ENCODE data around the gene NAV3.

- TF ChIP-seq CTCF (IDR thresholded peaks at IDR 0.05; ENCODE audit: poor library complexity, severe bottlenecking): no peak
- no peak for TF ChIP-seq EZH2 (IDR thresholded peaks at IDR 0.05; ENCODE audit: borderline replicate concordance, insufficient read depth, low read length, poor library complexity, severe bottlenecking)
- TF ChIP-seq REST (IDR thresholded peaks at IDR 0.05; ENCODE audit: borderline replicate concordance): no peak
- TF ChIP-seq POLR2AphosphoS5 (IDR thresholded peaks at IDR 0.05): no peak
- no peak for TF ChIP-seq TAF1 (IDR thresholded peaks at IDR 0.05; ENCODE audit: low read depth)
Measured at GRCh38 chr12:77999074-77999715, 168.5 kb downstream of the NAV3 start.

Measured in neural cell (in vitro differentiated cells).